OCI-LY3 (cell line): Measurements from ENCODE around the gene SH2D4B.

ENCODE experiments used
- EZH2phosphoT487 ChIP-seq: fragments of 200-600 bp; shearing (Covaris generic); IDR thresholded peaks from 2 replicates; pipeline ENCODE4 v1.6.1; 2018; ENCODE audit warnings: antibody characterized with exemption, mixed run types, low read depth
- TF ChIP-seq, protein P1 (sequence below): fragments of 200-600, 300-600 bp; sonication (generic); IDR thresholded peaks from 2 replicates; pipeline ENCODE4 v1.5.1; 2014; ENCODE audit warnings: antibody characterized with exemption, low read length, low read depth

DNA sequence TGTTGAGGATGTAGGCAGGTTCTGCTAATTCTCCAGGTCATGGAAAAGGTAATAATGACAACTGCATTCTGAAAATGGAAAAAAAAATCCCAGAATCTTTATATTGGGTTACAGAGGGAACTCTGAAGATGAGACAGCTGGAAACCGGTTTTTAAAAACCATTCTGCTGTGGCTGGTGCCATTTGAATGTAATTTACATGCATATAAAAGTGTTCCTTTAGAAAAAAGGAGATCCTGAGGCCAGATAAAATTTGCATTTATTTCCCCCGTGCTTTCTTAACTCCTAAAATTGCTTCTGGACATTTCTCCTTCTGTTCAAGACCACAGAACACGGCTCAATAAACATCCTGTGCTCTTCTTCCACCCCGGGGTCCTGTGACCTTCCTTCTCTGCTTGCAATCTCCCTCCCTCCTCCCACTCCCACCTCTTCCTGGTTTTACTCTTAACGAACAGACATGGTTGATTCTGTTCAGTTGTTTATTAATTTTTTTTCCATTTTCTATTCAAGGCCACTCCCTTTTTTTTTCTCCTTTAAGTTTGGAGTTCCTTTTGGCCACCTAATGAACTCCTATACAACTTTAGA, 41.6 kb downstream of the SH2D4B start:
- TF ChIP-seq, protein P1, sequence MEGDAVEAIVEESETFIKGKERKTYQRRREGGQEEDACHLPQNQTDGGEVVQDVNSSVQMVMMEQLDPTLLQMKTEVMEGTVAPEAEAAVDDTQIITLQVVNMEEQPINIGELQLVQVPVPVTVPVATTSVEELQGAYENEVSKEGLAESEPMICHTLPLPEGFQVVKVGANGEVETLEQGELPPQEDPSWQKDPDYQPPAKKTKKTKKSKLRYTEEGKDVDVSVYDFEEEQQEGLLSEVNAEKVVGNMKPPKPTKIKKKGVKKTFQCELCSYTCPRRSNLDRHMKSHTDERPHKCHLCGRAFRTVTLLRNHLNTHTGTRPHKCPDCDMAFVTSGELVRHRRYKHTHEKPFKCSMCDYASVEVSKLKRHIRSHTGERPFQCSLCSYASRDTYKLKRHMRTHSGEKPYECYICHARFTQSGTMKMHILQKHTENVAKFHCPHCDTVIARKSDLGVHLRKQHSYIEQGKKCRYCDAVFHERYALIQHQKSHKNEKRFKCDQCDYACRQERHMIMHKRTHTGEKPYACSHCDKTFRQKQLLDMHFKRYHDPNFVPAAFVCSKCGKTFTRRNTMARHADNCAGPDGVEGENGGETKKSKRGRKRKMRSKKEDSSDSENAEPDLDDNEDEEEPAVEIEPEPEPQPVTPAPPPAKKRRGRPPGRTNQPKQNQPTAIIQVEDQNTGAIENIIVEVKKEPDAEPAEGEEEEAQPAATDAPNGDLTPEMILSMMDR: no peak
- TF ChIP-seq EZH2phosphoT487: no peak
